ENCODE measurements around the gene SLC5A2.
"Not testable (repeated sequence)": the region's sequence is repeated elsewhere in the genome, so short reads cannot be mapped to it uniquely, and the experiment has no call there.

DNA sequence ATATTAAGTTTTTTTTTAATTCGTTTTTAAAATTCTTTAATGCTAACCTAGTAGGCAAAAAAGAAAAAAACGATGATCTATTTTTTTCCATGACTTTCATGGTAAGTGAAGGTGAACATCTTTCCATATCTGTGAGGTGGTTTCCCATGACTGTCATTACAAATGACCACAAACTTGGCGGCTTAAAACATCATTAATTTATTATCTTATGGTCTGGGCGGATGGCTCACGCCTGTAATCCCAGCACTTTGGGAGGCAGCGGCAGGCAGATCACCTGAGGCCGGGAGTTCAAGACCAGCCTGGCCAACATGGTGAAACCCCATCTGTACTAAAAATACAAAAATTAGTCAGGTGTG lies 55.3 kb downstream of the SLC5A2 start:
- TF ChIP-seq EZH2 (IDR thresholded peaks at IDR 0.05; ENCODE audit: low read depth) = not testable (repeated sequence)
- TF ChIP-seq, protein P1, sequence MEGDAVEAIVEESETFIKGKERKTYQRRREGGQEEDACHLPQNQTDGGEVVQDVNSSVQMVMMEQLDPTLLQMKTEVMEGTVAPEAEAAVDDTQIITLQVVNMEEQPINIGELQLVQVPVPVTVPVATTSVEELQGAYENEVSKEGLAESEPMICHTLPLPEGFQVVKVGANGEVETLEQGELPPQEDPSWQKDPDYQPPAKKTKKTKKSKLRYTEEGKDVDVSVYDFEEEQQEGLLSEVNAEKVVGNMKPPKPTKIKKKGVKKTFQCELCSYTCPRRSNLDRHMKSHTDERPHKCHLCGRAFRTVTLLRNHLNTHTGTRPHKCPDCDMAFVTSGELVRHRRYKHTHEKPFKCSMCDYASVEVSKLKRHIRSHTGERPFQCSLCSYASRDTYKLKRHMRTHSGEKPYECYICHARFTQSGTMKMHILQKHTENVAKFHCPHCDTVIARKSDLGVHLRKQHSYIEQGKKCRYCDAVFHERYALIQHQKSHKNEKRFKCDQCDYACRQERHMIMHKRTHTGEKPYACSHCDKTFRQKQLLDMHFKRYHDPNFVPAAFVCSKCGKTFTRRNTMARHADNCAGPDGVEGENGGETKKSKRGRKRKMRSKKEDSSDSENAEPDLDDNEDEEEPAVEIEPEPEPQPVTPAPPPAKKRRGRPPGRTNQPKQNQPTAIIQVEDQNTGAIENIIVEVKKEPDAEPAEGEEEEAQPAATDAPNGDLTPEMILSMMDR (conservative IDR thresholded peaks at IDR 0.05) = not testable (repeated sequence)

Data from PC-9 (cell line).